Right lobe of liver (tissue), 4 donors: Measurements from ENCODE around the gene UBTD2.

Source experiments
- CTCF ChIP-seq, 4 donors: fragments of 200-600 bp in 3 of 4; fragments of 450-650 bp in 1 of 4; IDR thresholded peaks; one replicate each; pipeline versions ENCODE4 v1.5.1 to v1.8.0; 2016 to 2022; ENCODE audit warnings: antibody characterized with exemption in 4 of 4, mild to moderate bottlenecking in 2 of 4
- POLR2A ChIP-seq: fragments of 450-650 bp; IDR thresholded peaks from one replicate; pipeline ENCODE4 v1.6.1; 2017; ENCODE audit warnings: antibody characterized with exemption, mild to moderate bottlenecking
- donor health status: DM: no; HTN: no; CAD: no.
- donor health status: DM: no; HTN: no; CAD: no.
- donor health status: DM: no; HTN: yes; CAD: no.

- no peak for TF ChIP-seq CTCF (IDR thresholded peaks at IDR 0.05)
- no peak for TF ChIP-seq POLR2A
Measured at GRCh38 chr5:172169216-172169615, 114.3 kb downstream of the UBTD2 start.
